ENCODE data around the gene NACC1. TPM values are rescaled to one million over a fixed set of nuclear protein-coding genes. Genes with fewer than 3 reads are reported as not detected.
A peak's percentile ranks its signal among the peaks of the same experiment; 100 is the strongest.

NACC1 gene
- total and polyA plus RNA-seq, 8 donors, result 7.0 to 25.3 (median 14.1) TPM

GRCh38 chr19:13082192-13083007 is 35.7 kb upstream of the NACC1 start:
- H3K27ac ChIP-seq, result peak overlapping the region in 2 of 4 donors; percentile 6 to 8
- ATAC-seq, result peak; percentile 38 to 76 (median 70)
- no peak for TF ChIP-seq CTCF (IDR thresholded peaks at IDR 0.05)
- no peak for FAIRE-seq
- no peak for DNase-seq
- H3K4me3 ChIP-seq, result no peak overlapping the region
- H3K36me3 ChIP-seq, result no peaks in the 10 kb centered on the region
- peaks cover 0 to 3% (median 0%) of the 10 kb centered on the region in 3 donors for H3K4me1 ChIP-seq
- no peaks in the 10 kb centered on the region for H3K27me3 ChIP-seq
- intact Hi-C loops (cut with DNase I), result no loop called here
- 65 to 66% methylated on average over 10 to 14 of the region's 14 CpGs for WGBS, 2 donors
- no peaks in the 10 kb centered on the region for H3K9me3 ChIP-seq

- Histone ChIP-seq H3K36me3 (no peaks in the 10 kb centered on the region), H3K27me3 (no peaks in the 10 kb centered on the region), H3K27ac (peak overlapping the region in 1 of 4 donors; percentile 8), H3K4me3 (no peak overlapping the region), H3K9me3 (no peaks in the 10 kb centered on the region), H3K4me1 (peaks cover 0 to 3% (median 0%) of the 10 kb centered on the region in 3 donors)
- no peak for TF ChIP-seq CTCF (IDR thresholded peaks at IDR 0.05)
- 73 to 83% methylated on average over 6 to 7 of the region's 7 CpGs for WGBS, 2 donors
- intact Hi-C loops (cut with DNase I), result no loop called here
- ATAC-seq (no peak), FAIRE-seq (no peak), DNase-seq (no peak)
These were observed 35.1 kb upstream of the NACC1 start for GRCh38 chr19:13083008-13083404.

GRCh38 chr19:13083627-13084026 is 34.4 kb upstream of the NACC1 start:
- DNase-seq (no peak), ATAC-seq (no peak), FAIRE-seq (no peak)
- Histone ChIP-seq H3K27me3 (no peaks in the 10 kb centered on the region), H3K36me3 (no peaks in the 10 kb centered on the region), H3K4me1 (peaks cover 0 to 3% (median 0%) of the 10 kb centered on the region in 3 donors), H3K27ac (no peak overlapping the region), H3K9me3 (no peaks in the 10 kb centered on the region), H3K4me3 (no peak overlapping the region)
- WGBS, 2 donors, result 92 to 94% methylated on average over 9 of the region's 9 CpGs
- TF ChIP-seq CTCF (IDR thresholded peaks at IDR 0.05), result no peak
- intact Hi-C loops (cut with DNase I), result no loop called here

GRCh38 chr19:13085666-13086065 is 32.4 kb upstream of the NACC1 start:
- no peak for FAIRE-seq
- intact Hi-C loops (cut with DNase I), result no loop called here

More at GRCh38 chr19:13085666-13086065, 32.4 kb upstream of the NACC1 start:
- no peak for TF ChIP-seq CTCF (IDR thresholded peaks at IDR 0.05)
- ATAC-seq (no peak), DNase-seq (no peak)
- H3K4me1 ChIP-seq, result no peaks in the 10 kb centered on the region
- no peak overlapping the region for H3K4me3 ChIP-seq
- H3K36me3 ChIP-seq, result no peaks in the 10 kb centered on the region
- no peaks in the 10 kb centered on the region for H3K9me3 ChIP-seq
- no peak overlapping the region for H3K27ac ChIP-seq
- no peaks in the 10 kb centered on the region for H3K27me3 ChIP-seq
- 62 to 71% methylated on average over 7 of the region's 7 CpGs for WGBS, 2 donors
